GM12878 (cell line): ENCODE measurements around the gene PPIF. TPM values are rescaled to one million over a fixed set of nuclear protein-coding genes. Genes with fewer than 3 reads are reported as not detected.

Experiments used
- ATAC-seq: fragments of 200-7000 bp; cut with Tn5 transposase; 3 replicates; pipeline ENCODE4 v1.9.1; 2020; ENCODE audit warnings: mild to moderate bottlenecking, moderate library complexity
- BruUV-seq: library from RNA; stranded (reverse); fragments of 400-500 nt; replicated peaks from 2 replicates; lab custom pipeline; 2021; lab: Mats Ljungman, UMichigan
- CTCF ChIA-PET: fragments of 300-600 bp; sonication (Branson Sonifier 250); formaldehyde crosslinking; extraction: SDS; loops from one replicate; lab custom pipeline; 2021; ENCODE audit warnings: inconsistent platforms; lab: Yijun Ruan, JAX
- POLR2A ChIA-PET: fragments of 350-600 bp; formaldehyde crosslinking; extraction: SDS; loops from one replicate; lab custom pipeline; 2021; ENCODE audit warnings: inconsistent platforms; lab: Charles Lee
- RAD21 ChIA-PET: fragments of 300-600 bp; sonication (Branson Sonifier 250); formaldehyde crosslinking; loops from one replicate; lab custom pipeline; 2023; ENCODE audit warnings: antibody characterized with exemption; ENCODE audit not compliant: unreplicated experiment; lab: Charles Lee
- SMC1A ChIA-PET: fragments of 300-600 bp; sonication (Branson Sonifier 250); formaldehyde crosslinking; loops from one replicate; lab custom pipeline; 2023; ENCODE audit not compliant: unreplicated experiment, uncharacterized antibody; lab: Charles Lee
- DNase-seq: peaks from one replicate; pipeline ENCODE4 v3.0.0-alpha.2; 2011; ENCODE audit warnings: low read depth, low spot score
- FAIRE-seq: peaks from 3 replicates; lab custom pipeline; 2011; peaks lifted over from hg19 to GRCh38; lab: Jason Lieb, UNC
- H2AFZ ChIP-seq: 2 replicates; pipeline ENCODE4 v1.6.0; 2011; ENCODE audit warnings: low read depth, low read length, control low read depth; ENCODE audit not compliant: control insufficient read depth
- H3K27ac ChIP-seq: 2 replicates; pipeline ENCODE4 v1.5.1; 2011; ENCODE audit warnings: control low read depth; ENCODE audit not compliant: control insufficient read depth, insufficient read depth
- H3K27me3 ChIP-seq, 2 experiments: replicated peaks in 1 of 2; 2 replicates each; pipeline versions ENCODE4 v1.6.0 to v1.6.1; 2011; ENCODE audit warnings: low read length in 1 of 2; ENCODE audit not compliant: control insufficient read depth in 2 of 2, insufficient read depth in 2 of 2
- H3K36me3 ChIP-seq, 2 experiments: 2 replicates each; pipeline ENCODE4 v1.5.1; 2011; ENCODE audit warnings: low read length in 1 of 2; ENCODE audit not compliant: control insufficient read depth in 2 of 2, insufficient read depth in 2 of 2
- H3K4me1 ChIP-seq: 2 replicates; pipeline ENCODE4 v1.6.1; 2011; ENCODE audit warnings: mild to moderate bottlenecking, low read length, moderate library complexity, mixed read lengths; ENCODE audit not compliant: control insufficient read depth, insufficient read depth
- H3K4me2 ChIP-seq: 2 replicates; pipeline ENCODE4 v1.6.0; 2011; ENCODE audit warnings: control low read depth; ENCODE audit not compliant: control insufficient read depth, insufficient read depth
- H3K4me3 ChIP-seq: fragments of 200-600 bp; sonication (generic); 2 replicates; pipeline ENCODE4 v1.5.1; 2016
- H3K79me2 ChIP-seq: 2 replicates; pipeline ENCODE4 v1.6.0; 2011; ENCODE audit warnings: low read length; ENCODE audit not compliant: control insufficient read depth, insufficient read depth
- H3K9ac ChIP-seq: 2 replicates; pipeline ENCODE4 v1.8.0; 2011; ENCODE audit warnings: low read length, control low read depth, mixed read lengths; ENCODE audit not compliant: control insufficient read depth, insufficient read depth
- H3K9me3 ChIP-seq: replicated peaks from 3 replicates; pipeline ENCODE4 v1.5.1; 2011; ENCODE audit warnings: mild to moderate bottlenecking, low read length; ENCODE audit not compliant: control insufficient read depth, insufficient read depth
- H4K20me1 ChIP-seq: 2 replicates; pipeline ENCODE4 v1.6.0; 2011; ENCODE audit not compliant: control insufficient read depth, insufficient read depth
- BCLAF1 ChIP-seq: fragments of 450-650 bp; IDR thresholded peaks from 2 replicates; pipeline ENCODE4 v1.6.1; 2017; ENCODE audit warnings: antibody characterized with exemption, mild to moderate bottlenecking, moderate library complexity
- HDGF ChIP-seq: fragments of 450-650 bp; IDR thresholded peaks from 2 replicates; pipeline ENCODE4 v1.6.1; 2016; ENCODE audit warnings: antibody characterized with exemption
- HSF1 ChIP-seq: fragments of 150-350 bp; IDR thresholded peaks from 2 replicates; pipeline ENCODE4 v1.6.1; 2014; ENCODE audit warnings: mild to moderate bottlenecking, low read depth, low read length
- NFIC ChIP-seq: IDR thresholded peaks from 2 replicates; pipeline ENCODE4 v1.6.1; 2012; ENCODE audit warnings: low read depth, mild to moderate bottlenecking, inconsistent platforms, low read length, moderate library complexity
- ZNF24 ChIP-seq: fragments of 450-650 bp; IDR thresholded peaks from 2 replicates; pipeline ENCODE4 v1.6.1; 2017; ENCODE audit warnings: antibody characterized with exemption, mild to moderate bottlenecking
- ZNF687 ChIP-seq: fragments of 450-650 bp; IDR thresholded peaks from 2 replicates; pipeline ENCODE4 v1.6.1; 2017; ENCODE audit warnings: mild to moderate bottlenecking, moderate library complexity
- WGBS: methylation state at CpG from one replicate; pipeline ENCODE4 v1.1.6; 2016; ENCODE audit warnings: low lambda C conversion rate; ENCODE audit not compliant: insufficient replicate concordance, insufficient coverage; ENCODE audit errors: missing lambda C conversion rate; 5-methylcytosine and 5-hydroxymethylcytosine counted together
- in situ Hi-C: fragments of 300-500 bp; cut with MboI; formaldehyde crosslinking; loops from 9 replicates; pipeline ENCODE4 v1.14.3; 2018; ENCODE audit warnings: mixed read lengths
- intact Hi-C: fragments of 100-400 bp; cut with micrococcal nuclease; formaldehyde crosslinking; loops from one replicate; pipeline ENCODE4 v1.14.2; 2022; ENCODE audit not compliant: unreplicated experiment
- polyA plus RNA-seq, 11 experiments: library from polyadenylated mRNA; depleted of rRNA in 4 of 11; unstranded in 6 of 11; stranded (reverse) in 5 of 11; fragments of >200 nt; fragmentation: Nextera tagmentation in 4 of 11; fragmentation: Illumina TruSeq in 1 of 11; extraction: Ambion mirVana in 4 of 11; extraction: Trizol in 1 of 11; gene quantifications; 1 replicate in 1 of 11; 2 replicates in 10 of 11; pipeline versions ENCODE4 v1.2.1 to v1.2.3, GENCODE V29; 2011 to 2016; ENCODE audit warnings: inconsistent platforms in 2 of 11, missing spikeins in 2 of 11, low read depth in 1 of 11
- total RNA-seq, 4 experiments: library from RNA; depleted of rRNA in 3 of 4; stranded (reverse); fragments of >200 nt in 3 of 4; fragmentation: Illumina TruSeq in 1 of 4; extraction: Trizol in 1 of 4; gene quantifications; 2 replicates each; pipeline versions ENCODE4 v1.2.1 to v1.2.3, GENCODE V29; 2013 to 2021

PPIF gene
- total and polyA plus RNA-seq, 10 of the 15 experiments (the other 5 are each of a cell fraction or from before 2014, with no cell fraction given): 28.8 to 180 (median 128) TPM

GRCh38 chr10:79329529-79329928, 17.7 kb upstream of the PPIF start (continued):
- TF ChIP-seq BCLAF1 (no peak), NFIC (no peak), HDGF (no peak), ZNF24 (no peak)

GRCh38 chr10:79331226-79331625, 16.0 kb upstream of the PPIF start:
- H3K9me3 ChIP-seq: no peaks in the 10 kb centered on the region
- SMC1A ChIA-PET: interaction anchor here (0.7 to 2.8 kb wide), 10 partner anchors 9 to 90 kb away, joined by 3 to 17 read pairs (median 5); partner anchors contain the start of gene PPIF
- no peak overlapping the region for H3K9ac ChIP-seq
- POLR2A ChIA-PET: interaction anchor here (0.8 to 2.5 kb wide), 9 partner anchors 9 to 86 kb away, joined by 3 to 13 read pairs (median 3); partner anchors contain the start of gene PPIF
- CTCF ChIA-PET: interaction anchor here (0.6 to 1.4 kb wide), 10 partner anchors 8 to 85 kb away, joined by 3 to 6 read pairs (median 3); no protein-coding TSS in a partner anchor
- no peak for DNase-seq
- intact Hi-C loops: no loop called here
- H3K27ac ChIP-seq: peak overlapping the region; percentile 62
- RAD21 ChIA-PET: interaction anchor here (1.0 to 2.1 kb wide), 7 partner anchors 9 to 84 kb away, joined by 3 to 8 read pairs (median 6); no protein-coding TSS in a partner anchor
- H3K4me3 ChIP-seq: no peak overlapping the region
- in situ Hi-C loops: no loop called here
- no peak for FAIRE-seq
- H2AFZ ChIP-seq: no peak overlapping the region
- no peaks in the 10 kb centered on the region for H3K36me3 ChIP-seq
- BruUV-seq: no TSS peak
- H3K4me2 ChIP-seq: peak overlapping the region; percentile 40
- peaks cover 20% of the 10 kb centered on the region for H3K4me1 ChIP-seq
- no peak for TF ChIP-seq HSF1
- 0 out of 2 replicates have a peak, but pooled peaks have one; percentile 30 for TF ChIP-seq ZNF687
- ATAC-seq: peak; percentile 30; the same call in 1 of the 3 replicates
- WGBS: 65% methylated on average over 4 of the region's 5 CpGs
- no peaks in the 10 kb centered on the region for H3K27me3 ChIP-seq
- H4K20me1 ChIP-seq: no peaks in the 10 kb centered on the region
- H3K79me2 ChIP-seq: no peaks in the 10 kb centered on the region
